Measurements from ENCODE around the gene SPON1. TPM values are rescaled to one million over a fixed set of nuclear protein-coding genes. Genes with fewer than 3 reads are reported as not detected.
A peak's percentile ranks its signal among the peaks of the same experiment; 100 is the strongest.
"Not testable (repeated sequence)": the region's sequence is repeated elsewhere in the genome, so short reads cannot be mapped to it uniquely, and the experiment has no call there.

Gene SPON1
- total RNA-seq, 1 donor: 10.0 TPM

- no peak for DNase-seq (ENCODE audit: low read depth in 2 of 3, low spot score in 2 of 3)
Observed at GRCh38 chr11:14029971-14030920, 67.7 kb downstream of the SPON1 start.

GRCh38 chr11:14035526-14035925 lies 73.0 kb downstream of the SPON1 start:
- DNase-seq (ENCODE audit: low read depth in 2 of 3, low spot score in 2 of 3): not testable (repeated sequence)

- DNase-seq (ENCODE audit: low read depth in 2 of 3, low spot score in 2 of 3): no peak
Observed at GRCh38 chr11:14036469-14036868, 73.9 kb downstream of the SPON1 start.

- no peak for DNase-seq (ENCODE audit: low read depth in 2 of 3, low spot score in 2 of 3)
Observed at GRCh38 chr11:14041040-14041439, 78.5 kb downstream of the SPON1 start.

GRCh38 chr11:14041565-14041964 lies 79.0 kb downstream of the SPON1 start:
- no peak for DNase-seq (ENCODE audit: low read depth in 2 of 3, low spot score in 2 of 3)

- DNase-seq (ENCODE audit: low read depth in 2 of 3, low spot score in 2 of 3): no peak
Observed at GRCh38 chr11:14042686-14043465, 80.4 kb downstream of the SPON1 start.

GRCh38 chr11:14044916-14045315 lies 82.4 kb downstream of the SPON1 start:
- no peak for DNase-seq (ENCODE audit: low read depth in 2 of 3, low spot score in 2 of 3)

GRCh38 chr11:14045417-14045816 lies 82.9 kb downstream of the SPON1 start:
- no peak for DNase-seq (ENCODE audit: low read depth in 2 of 3, low spot score in 2 of 3)

- no peak for DNase-seq (ENCODE audit: low read depth in 2 of 3, low spot score in 2 of 3)
Observed at GRCh38 chr11:14052198-14052597, 89.7 kb downstream of the SPON1 start.

GRCh38 chr11:14054116-14055107 lies 91.9 kb downstream of the SPON1 start:
- DNase-seq (ENCODE audit: low read depth in 2 of 3, low spot score in 2 of 3): no peak

- DNase-seq (ENCODE audit: low read depth in 2 of 3, low spot score in 2 of 3): no peak
Observed at GRCh38 chr11:14055936-14056335, 93.4 kb downstream of the SPON1 start.

GRCh38 chr11:14058061-14058460 lies 95.5 kb downstream of the SPON1 start:
- no peak for DNase-seq (ENCODE audit: low read depth in 2 of 3, low spot score in 2 of 3)

- DNase-seq (ENCODE audit: low read depth in 2 of 3, low spot score in 2 of 3): no peak
Observed at GRCh38 chr11:14059491-14059890, 97.0 kb downstream of the SPON1 start.

GRCh38 chr11:14061721-14062120 lies 99.2 kb downstream of the SPON1 start:
- DNase-seq (ENCODE audit: low read depth in 2 of 3, low spot score in 2 of 3): no peak

- DNase-seq (ENCODE audit: low read depth in 2 of 3, low spot score in 2 of 3): peak in 1 of 3 donors; percentile 31
Observed at GRCh38 chr11:14065141-14065540, 102.6 kb downstream of the SPON1 start.

GRCh38 chr11:14065681-14066080 lies 103.2 kb downstream of the SPON1 start:
- DNase-seq (ENCODE audit: low read depth in 2 of 3, low spot score in 2 of 3): no peak

GRCh38 chr11:14067686-14068085 lies 105.2 kb downstream of the SPON1 start:
- no peak for DNase-seq (ENCODE audit: low read depth in 2 of 3, low spot score in 2 of 3)

GRCh38 chr11:14070896-14071295 lies 108.4 kb downstream of the SPON1 start:
- no peak for DNase-seq (ENCODE audit: low read depth in 2 of 3, low spot score in 2 of 3)

- no peak for DNase-seq (ENCODE audit: low read depth in 2 of 3, low spot score in 2 of 3)
Observed at GRCh38 chr11:14073849-14074476, 111.4 kb downstream of the SPON1 start.
